Motor neuron (in vitro differentiated cells): ENCODE measurements around the gene ADRM1. TPM values are rescaled to one million over a fixed set of nuclear protein-coding genes. Genes with fewer than 3 reads are reported as not detected.
A peak's percentile ranks its signal among the peaks of the same experiment; 100 is the strongest.

Source experiments
- ATAC-seq, 8 experiments: fragments of 200-7000 bp; cut with Tn5 transposase; replicated peaks in 6 of 8; 2 replicates each; pipeline ENCODE4 v1.8.0; 2021; ENCODE audit warnings: mild to moderate bottlenecking in 8 of 8, moderate library complexity in 8 of 8
- H3K27ac ChIP-seq, 2 donors: fragments of 250-450 bp; sonication (Bioruptor Pico); 2 replicates each; pipeline ENCODE4 v1.9.0; 2021; ENCODE audit warnings: antibody characterized with exemption in 2 of 2, mild to moderate bottlenecking in 2 of 2, moderate library complexity in 1 of 2
- H3K4me1 ChIP-seq, 2 donors: fragments of 250-450 bp; sonication (Bioruptor Pico); replicated peaks in 1 of 2; 2 replicates each; pipeline ENCODE4 v1.6.1; 2021; ENCODE audit warnings: antibody characterized with exemption in 2 of 2, mild to moderate bottlenecking in 2 of 2, moderate library complexity in 1 of 2
- H3K4me3 ChIP-seq, 5 donors: fragments of 250-450 bp; sonication (Bioruptor Pico); 2 replicates each; pipeline ENCODE4 v1.9.0; 2021; ENCODE audit warnings: antibody characterized with exemption in 5 of 5, mild to moderate bottlenecking in 5 of 5, moderate library complexity in 4 of 5
- WGBS, 10 experiments: fragments of 450-650 bp; shearing (Covaris generic); methylation state at CpG; one replicate each; pipeline ENCODE4 v1.0.0; 2022; 5-methylcytosine and 5-hydroxymethylcytosine counted together
- in situ Hi-C, 9 experiments: fragments of 400-800 bp; cut with MboI; loops; one replicate each; pipeline ENCODE4 v1.15.0; 2021; ENCODE audit warnings: low sequenced_read_pairs in 9 of 9, low pct_unique_long_range_greater_than_20kb in 2 of 9; ENCODE audit not compliant: unreplicated experiment in 9 of 9
- total RNA-seq, 8 experiments: library from RNA; unstranded; fragments of 300-600 nt; gene quantifications; 2 replicates each; pipeline versions ENCODE4 v1.2.3 to v1.2.4, GENCODE V29; 2022

ADRM1 gene
- total RNA-seq, 8 experiments from 2014 or later = 42.8 to 151 (median 87.9) TPM

DNA sequence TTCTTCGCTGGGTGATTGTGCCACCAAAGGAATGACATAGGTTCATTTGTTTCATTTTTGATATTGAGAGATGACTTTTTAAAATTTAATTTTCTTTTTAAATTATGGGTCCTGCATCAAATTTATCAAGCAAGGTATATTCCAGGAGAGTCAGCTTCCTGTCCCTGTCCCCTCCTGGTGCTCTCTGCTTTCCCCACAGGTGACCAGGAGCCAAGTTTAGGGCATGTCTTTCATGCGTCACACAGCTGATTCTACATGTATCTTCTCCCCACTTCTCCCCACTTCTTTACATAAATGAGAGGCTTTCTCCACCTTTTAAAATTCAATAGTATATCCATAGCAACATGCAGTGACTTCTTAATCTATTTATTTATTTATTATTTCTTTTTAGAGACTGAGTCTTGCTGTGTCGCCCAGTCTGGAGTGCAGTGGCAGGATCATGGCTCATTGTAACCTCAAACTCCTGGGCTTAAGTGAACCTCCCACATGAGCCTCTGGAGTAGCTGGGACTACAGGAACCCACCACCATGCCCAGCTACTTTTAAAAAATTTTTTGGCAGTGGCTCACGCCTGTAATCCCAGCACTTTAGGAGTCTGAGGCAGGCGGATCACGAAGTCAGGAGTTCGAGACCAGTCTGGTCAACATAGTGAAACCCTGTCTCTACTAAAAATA lies 34.4 kb upstream of the ADRM1 start:
- Histone ChIP-seq H3K4me3 (no peak overlapping the region), H3K27ac (no peak overlapping the region), H3K4me1 (no peaks in the 10 kb centered on the region)
- no peak for ATAC-seq
- 0 to 100% (median 81%) methylated on average over 1 to 7 of the region's 7 CpGs; no CpG with 5 or more reads in 1 of the 10 experiments for WGBS, 10 experiments
- in situ Hi-C loops = no loop called here

DNA sequence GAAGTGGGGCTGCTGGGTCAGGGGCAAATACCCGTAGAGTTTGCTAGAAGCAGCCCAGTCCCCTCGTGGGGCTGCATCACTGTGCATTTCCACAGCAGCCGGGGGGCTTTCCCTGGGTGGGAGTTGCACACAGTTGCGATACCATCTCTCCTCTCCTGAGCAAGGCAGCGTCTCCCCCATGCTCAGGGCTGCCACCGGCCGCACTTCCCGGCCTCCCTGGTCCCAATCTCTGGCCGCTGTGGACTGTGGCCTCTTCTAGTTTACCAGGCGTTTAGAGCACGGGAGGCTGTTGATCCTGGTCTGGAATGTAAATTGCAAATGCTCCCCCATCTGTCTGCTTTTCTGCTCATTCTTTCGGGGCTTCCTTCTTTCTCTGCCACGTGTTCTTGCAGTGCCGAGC lies 33.4 kb upstream of the ADRM1 start:
- H3K4me3 ChIP-seq = no peak overlapping the region
- no peaks in the 10 kb centered on the region for H3K4me1 ChIP-seq
- 49 to 93% (median 73%) methylated on average over 1 to 12 of the region's 14 CpGs; no CpG with 5 or more reads in 4 of the 10 experiments for WGBS, 10 experiments
- ATAC-seq = no peak
- in situ Hi-C loops = no loop called here
- H3K27ac ChIP-seq = no peak overlapping the region

DNA sequence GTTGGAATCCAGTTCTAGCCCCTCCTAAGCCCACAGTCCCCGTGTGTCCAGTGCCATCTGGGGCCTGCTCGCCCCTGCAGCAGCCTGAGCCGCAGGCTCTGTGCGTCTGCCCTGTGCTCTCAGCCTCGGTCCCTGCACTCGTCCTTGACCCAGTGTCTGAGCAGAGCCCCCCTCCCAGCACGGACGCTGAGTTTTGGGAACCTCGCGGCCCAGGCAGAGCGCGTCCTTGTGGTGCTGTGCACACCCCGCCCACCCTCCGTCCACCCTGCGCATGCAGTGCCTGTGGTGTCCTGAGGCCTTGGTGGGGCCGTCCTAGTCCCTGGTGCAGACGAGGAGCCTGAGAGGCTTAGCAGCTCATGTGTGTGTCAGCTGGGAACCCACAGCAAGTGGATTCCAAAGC lies 32.9 kb upstream of the ADRM1 start:
- Histone ChIP-seq H3K27ac (no peak overlapping the region), H3K4me1 (no peaks in the 10 kb centered on the region), H3K4me3 (no peak overlapping the region)
- WGBS, 10 experiments = 20 to 80% (median 59%) methylated on average over 1 to 5 of the region's 17 CpGs; no CpG with 5 or more reads in 6 of the 10 experiments
- peak in 2 of 8 experiments; percentile 4 to 31 for ATAC-seq
- in situ Hi-C loops = no loop called here

DNA sequence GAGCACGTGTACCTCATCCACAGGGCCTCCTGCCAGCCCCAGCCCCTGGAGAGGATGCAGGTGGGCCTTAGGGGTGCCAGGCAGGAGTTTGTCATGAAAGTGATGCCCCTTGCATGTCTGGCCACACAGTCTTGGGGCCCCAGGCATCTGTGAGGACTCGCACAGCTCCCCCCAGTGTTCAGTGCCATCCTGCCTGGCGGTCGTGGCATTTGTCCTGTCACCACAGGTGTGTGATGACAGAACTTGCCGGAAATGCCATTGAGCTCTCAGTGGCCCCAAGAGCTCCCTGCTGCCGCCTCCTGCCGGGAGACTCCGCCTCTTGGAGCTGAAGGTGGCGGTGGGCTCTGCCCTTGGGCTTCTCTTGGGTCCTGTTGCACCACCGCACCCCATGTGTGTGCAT lies 30.6 kb upstream of the ADRM1 start:
- 80 to 100% (median 100%) methylated on average over 1 to 5 of the region's 10 CpGs; no CpG with 5 or more reads in 7 of the 10 experiments for WGBS, 10 experiments
- in situ Hi-C loops = no loop called here
- no peak overlapping the region for H3K4me3 ChIP-seq
- no peak for ATAC-seq
- no peaks in the 10 kb centered on the region for H3K4me1 ChIP-seq
- no peak overlapping the region for H3K27ac ChIP-seq

DNA sequence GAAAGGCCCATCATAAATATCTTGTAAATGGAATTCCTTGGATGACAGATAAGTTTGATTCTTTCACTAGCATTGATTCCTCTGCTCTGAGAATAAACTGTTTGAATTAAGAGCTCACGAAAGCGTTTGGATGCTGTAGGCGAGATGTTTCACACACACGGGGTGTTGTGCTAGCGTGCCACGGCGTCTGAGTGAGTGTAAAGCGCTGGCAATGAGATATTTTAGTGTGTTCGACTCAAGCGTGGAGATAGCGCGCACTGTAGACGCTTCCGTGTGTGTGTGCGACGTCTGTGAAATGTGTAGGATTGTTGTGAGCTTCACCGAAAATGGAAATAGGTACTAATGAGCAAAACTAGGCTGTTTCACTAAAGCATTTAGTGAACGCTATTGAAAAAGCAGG lies 29.4 kb upstream of the ADRM1 start:
- in situ Hi-C loops = no loop called here
- no peak overlapping the region for H3K27ac ChIP-seq
- ATAC-seq = no peak
- no peaks in the 10 kb centered on the region for H3K4me1 ChIP-seq
- H3K4me3 ChIP-seq = no peak overlapping the region
- 73 to 100% (median 94%) methylated on average over 3 to 17 of the region's 18 CpGs; no CpG with 5 or more reads in 1 of the 10 experiments for WGBS, 10 experiments

DNA sequence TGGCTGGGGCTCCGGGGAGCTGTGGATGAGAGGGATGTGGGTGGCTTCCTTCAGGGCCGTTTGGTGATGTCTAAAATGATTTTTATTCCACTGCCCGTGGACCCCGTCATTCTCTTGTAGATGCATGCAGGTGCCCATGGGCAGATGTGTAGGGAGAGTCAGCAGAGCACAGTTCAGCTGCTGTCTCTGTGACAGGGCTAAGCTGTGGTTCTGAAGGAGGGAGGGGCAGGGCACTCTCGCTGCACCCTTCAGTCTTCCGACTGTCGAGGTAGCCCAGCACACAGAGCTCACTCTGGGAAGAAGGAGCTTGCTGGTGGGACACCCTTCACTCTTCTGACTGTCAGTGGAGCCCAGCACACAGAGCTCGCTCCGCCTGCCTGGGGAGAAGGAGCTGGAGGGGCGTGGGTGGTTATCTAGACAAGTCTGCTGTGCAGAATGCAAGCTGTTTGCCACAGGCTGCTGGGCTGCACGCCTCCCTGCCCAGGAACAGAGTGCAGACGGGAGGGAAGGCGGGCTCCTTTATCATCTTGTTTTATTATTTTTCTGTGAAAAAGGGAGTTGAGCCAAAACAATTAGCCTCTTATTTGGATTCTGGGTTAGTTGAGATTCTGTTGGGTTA lies 28.4 kb upstream of the ADRM1 start:
- WGBS, 10 experiments = 76 to 100% (median 86%) methylated on average over 1 to 7 of the region's 13 CpGs; no CpG with 5 or more reads in 3 of the 10 experiments
- no peak overlapping the region for H3K4me3 ChIP-seq
- in situ Hi-C loops = no loop called here
- H3K4me1 ChIP-seq = no peaks in the 10 kb centered on the region
- H3K27ac ChIP-seq = no peak overlapping the region
- ATAC-seq = peak in 3 of 8 experiments; percentile 9 to 91 (median 79)

DNA sequence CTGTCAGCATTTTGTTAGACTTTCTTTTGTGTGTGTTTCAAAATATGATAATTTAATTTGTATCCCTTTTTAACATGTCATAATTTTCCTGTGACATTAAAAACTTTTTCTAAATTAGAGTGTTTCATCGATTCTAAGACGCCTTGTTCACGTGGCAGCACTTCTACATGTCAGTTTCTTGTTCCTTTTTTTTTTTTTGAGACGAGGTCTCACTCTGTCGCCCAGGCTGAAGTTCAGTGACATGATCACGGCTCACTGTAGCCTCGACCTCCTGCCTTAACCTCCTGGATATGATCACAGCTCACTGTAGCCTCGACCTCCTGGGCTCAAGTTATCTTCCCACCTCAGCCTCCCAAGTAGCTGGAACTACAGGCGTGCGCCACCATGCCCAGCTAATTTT lies 27.6 kb upstream of the ADRM1 start:
- ATAC-seq = no peak
- no peak overlapping the region for H3K4me3 ChIP-seq
- no peaks in the 10 kb centered on the region for H3K4me1 ChIP-seq
- H3K27ac ChIP-seq = no peak overlapping the region
- in situ Hi-C loops = loop anchor here in 1 of 9 experiments (25.0 kb wide), 1 partner anchor 112 kb away; the partner anchor contains the start of gene RPS21
- WGBS, 10 experiments = 82 to 100% (median 89%) methylated on average over 1 to 9 of the region's 10 CpGs; no CpG with 5 or more reads in 1 of the 10 experiments

DNA sequence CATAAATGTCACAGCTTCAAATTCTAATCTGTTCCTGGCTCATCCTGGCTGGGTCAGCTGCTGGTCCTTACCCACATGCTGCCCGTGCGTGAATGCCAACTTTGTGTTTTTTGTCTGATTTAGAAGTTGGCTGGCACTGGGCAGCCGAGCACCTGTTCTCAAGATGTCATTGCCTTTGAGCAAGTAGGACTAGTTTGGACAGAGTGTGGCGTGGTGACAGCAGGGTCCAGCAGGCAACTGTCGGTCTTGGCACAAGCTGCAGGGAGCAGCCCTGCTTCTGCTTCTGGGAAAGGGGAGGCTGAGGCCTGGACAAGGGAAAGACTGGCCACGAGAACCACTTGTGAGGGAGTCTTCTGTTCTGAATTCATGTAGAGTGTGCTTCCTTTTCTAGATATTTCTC lies 26.4 kb upstream of the ADRM1 start:
- Histone ChIP-seq H3K27ac (no peak overlapping the region), H3K4me3 (no peak overlapping the region), H3K4me1 (no peaks in the 10 kb centered on the region)
- 60 to 100% (median 96%) methylated on average over 1 to 6 of the region's 6 CpGs; no CpG with 5 or more reads in 4 of the 10 experiments for WGBS, 10 experiments
- no peak for ATAC-seq
- in situ Hi-C loops = loop anchor here in 1 of 9 experiments (25.0 kb wide), 1 partner anchor 111 kb away; the partner anchor contains the start of gene RPS21

DNA sequence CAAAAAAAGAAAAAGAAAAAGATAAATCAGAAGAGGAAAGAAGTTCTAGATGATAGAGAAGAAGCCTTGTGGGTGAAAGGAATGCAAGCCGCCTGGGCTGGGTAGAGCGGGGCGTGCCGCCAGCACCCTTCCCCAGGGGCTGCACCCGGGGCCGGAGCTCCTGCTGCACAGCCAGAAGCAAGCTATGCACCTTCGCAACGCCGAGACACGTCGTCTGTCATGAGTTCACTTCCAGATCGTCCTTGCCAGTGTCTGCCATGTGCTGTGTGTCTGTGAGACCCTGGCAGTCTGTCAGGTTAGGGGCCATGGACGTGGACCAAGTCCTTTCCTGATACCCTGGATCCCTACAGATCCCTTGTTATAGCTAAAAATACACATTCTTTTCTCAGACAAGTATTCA lies 25.5 kb upstream of the ADRM1 start:
- Histone ChIP-seq H3K4me1 (no peaks in the 10 kb centered on the region), H3K4me3 (no peak overlapping the region), H3K27ac (no peak overlapping the region)
- no peak for ATAC-seq
- in situ Hi-C loops = loop anchor here in 1 of 9 experiments (25.0 kb wide), 1 partner anchor 110 kb away; the partner anchor contains the start of gene RPS21
- 40 to 83% (median 62%) methylated on average over 1 to 8 of the region's 13 CpGs; no CpG with 5 or more reads in 4 of the 10 experiments for whole genome bisulfite sequencing, 10 experiments

DNA sequence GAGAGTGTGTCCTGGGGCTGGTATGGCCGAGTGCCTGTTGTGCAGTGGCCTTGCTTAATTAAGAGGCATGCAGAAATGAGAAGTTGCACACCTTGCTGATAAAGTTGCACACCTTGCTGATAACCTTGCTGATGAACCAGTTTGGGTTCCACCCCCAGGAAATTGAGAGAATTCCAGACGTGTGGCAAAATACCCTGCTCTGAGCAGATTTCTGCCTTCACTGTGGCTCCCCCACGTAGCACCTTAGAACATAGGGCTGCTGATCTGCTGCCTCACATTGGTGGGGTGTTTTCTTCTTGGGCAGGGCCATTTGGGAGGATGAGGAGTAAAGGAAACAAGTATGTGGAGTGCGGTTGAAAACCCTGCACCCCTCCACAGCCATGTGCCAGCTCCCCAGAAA lies 22.5 kb upstream of the ADRM1 start:
- Histone ChIP-seq H3K27ac (no peak overlapping the region), H3K4me1 (no peaks in the 10 kb centered on the region), H3K4me3 (no peak overlapping the region)
- WGBS, 10 experiments = 66 to 100% (median 80%) methylated on average over 1 to 4 of the region's 4 CpGs; no CpG with 5 or more reads in 5 of the 10 experiments
- no peak for ATAC-seq
- in situ Hi-C loops = loop anchor here in 1 of 9 experiments (25.0 kb wide), 1 partner anchor 107 kb away; the partner anchor contains the start of gene RPS21

DNA sequence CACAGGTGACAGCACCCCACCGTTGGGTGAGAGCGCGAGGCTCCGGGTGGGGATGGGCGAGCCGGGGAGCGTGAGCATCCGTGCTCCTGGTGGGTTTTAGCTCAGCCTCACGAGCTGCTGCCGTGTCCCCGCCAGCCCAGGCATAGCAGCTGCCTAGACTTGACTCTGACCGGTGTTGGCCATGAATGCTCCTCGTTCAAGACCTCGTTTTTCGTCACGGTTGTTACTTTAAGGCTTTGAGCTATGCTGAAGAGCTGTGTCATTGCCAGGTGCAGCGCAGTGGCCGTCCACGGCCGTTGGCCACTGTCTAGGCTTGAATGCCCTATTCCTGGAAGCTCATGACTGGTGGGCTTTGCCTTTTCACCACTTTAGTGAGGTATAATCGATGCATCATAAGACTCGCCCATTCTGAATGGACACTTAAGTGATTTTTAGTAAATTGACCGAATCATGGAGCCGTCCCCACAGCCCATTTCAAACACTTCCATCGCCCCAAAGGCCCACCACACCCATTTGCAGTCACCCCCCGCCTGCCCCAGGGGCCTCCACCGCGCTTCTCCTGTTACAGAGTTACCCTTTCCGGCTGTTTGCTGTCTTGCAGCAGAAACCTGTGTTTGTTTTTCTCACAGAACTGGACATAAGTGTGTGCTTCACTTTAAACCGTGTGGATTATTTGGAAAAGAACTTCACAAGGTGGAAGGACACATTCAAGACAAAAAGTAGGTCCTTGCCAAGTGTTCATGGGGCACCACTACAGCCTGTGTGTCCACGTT lies 21.4 kb upstream of the ADRM1 start:
- 73 to 100% (median 88%) methylated on average over 1 to 22 of the region's 31 CpGs; no CpG with 5 or more reads in 2 of the 10 experiments for WGBS, 10 experiments
- ATAC-seq = no peak
- no peaks in the 10 kb centered on the region for H3K4me1 ChIP-seq
- no peak overlapping the region for H3K27ac ChIP-seq
- in situ Hi-C loops = loop anchor here in 1 of 9 experiments (25.0 kb wide), 1 partner anchor 106 kb away; the partner anchor contains the start of gene RPS21
- H3K4me3 ChIP-seq = no peak overlapping the region

DNA sequence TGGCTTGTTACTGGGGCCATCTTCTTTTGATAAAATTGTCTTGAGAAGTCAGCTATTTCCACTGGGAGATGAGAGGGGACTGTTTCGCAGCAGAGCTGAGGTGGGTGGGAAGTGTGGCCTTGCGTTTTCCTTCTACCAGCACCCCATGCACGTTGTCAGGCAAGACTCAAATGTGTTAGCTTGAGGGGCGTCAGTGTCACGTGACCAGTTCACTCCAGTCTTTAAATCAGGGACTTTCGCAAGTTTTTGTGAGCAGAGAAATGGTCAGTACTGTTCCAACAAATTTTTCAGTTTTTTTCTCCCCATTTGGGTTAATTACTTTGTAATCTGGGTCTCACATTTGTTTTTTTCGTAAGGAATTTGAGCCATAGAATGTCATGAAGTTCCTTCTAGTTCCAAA lies 20.7 kb upstream of the ADRM1 start:
- in situ Hi-C loops = loop anchor here in 1 of 9 experiments (25.0 kb wide), 1 partner anchor 105 kb away; the partner anchor contains the start of gene RPS21
- Histone ChIP-seq H3K4me3 (no peak overlapping the region), H3K4me1 (no peaks in the 10 kb centered on the region), H3K27ac (no peak overlapping the region)
- WGBS, 10 experiments = 68 to 100% (median 93%) methylated on average over 1 to 7 of the region's 7 CpGs; no CpG with 5 or more reads in 1 of the 10 experiments
- ATAC-seq = no peak
